ENCODE data around the gene MACROD2. TPM values are rescaled to one million over a fixed set of nuclear protein-coding genes. Genes with fewer than 3 reads are reported as not detected.

Gene MACROD2
- total RNA-seq, 4 donors from 2014 or later = 4.6 to 33.0 (median 8.3) TPM

GRCh38 chr20:16066571-16066970 lies 2071.3 kb downstream of the MACROD2 start:
- DNase-seq = no peak
- TF ChIP-seq EP300 (IDR thresholded peaks at IDR 0.05; ENCODE audit: low read depth) (no peak), POLR2AphosphoS5 (IDR thresholded peaks at IDR 0.05) (no peak), POLR2A (IDR thresholded peaks at IDR 0.05) (no peak), CTCF (IDR thresholded peaks at IDR 0.05) (no peak)
- H3K36me3 ChIP-seq = no peaks in the 10 kb centered on the region
- H3K4me1 ChIP-seq = no peaks in the 10 kb centered on the region
- intact Hi-C loops (cut with DNase I; ENCODE audit: low total_unique reads) (no loop called here), in situ Hi-C loops (cut with MboI; ENCODE audit: low pct_ligation_motif_present in 1 of 4, low pct_unique_long_range_greater_than_20kb in 1 of 4, low sequenced_read_pairs in 3 of 4) (no loop called here)
- 63% methylated on average over 5 of the region's 5 CpGs; no CpG with 5 or more reads in 1 of the 2 donors for WGBS, 2 donors (ENCODE audit: low coverage in 1 of 2)
- H3K4me3 ChIP-seq = no peak overlapping the region
- H3K9me3 ChIP-seq = no peaks in the 10 kb centered on the region
- no peaks in the 10 kb centered on the region for H3K27me3 ChIP-seq
- no peak overlapping the region for H3K27ac ChIP-seq

GRCh38 chr20:16069389-16070010 lies 2074.2 kb downstream of the MACROD2 start:
- no peak for TF ChIP-seq EP300 (IDR thresholded peaks at IDR 0.05; ENCODE audit: low read depth)
- no peak for TF ChIP-seq CTCF (IDR thresholded peaks at IDR 0.05)
- no peak for TF ChIP-seq POLR2AphosphoS5 (IDR thresholded peaks at IDR 0.05)
- no peak for TF ChIP-seq POLR2A (IDR thresholded peaks at IDR 0.05)
- H3K4me3 ChIP-seq = no peak overlapping the region
- H3K9me3 ChIP-seq = no peaks in the 10 kb centered on the region
- WGBS, 2 donors (ENCODE audit: low coverage in 1 of 2) = 90% methylated on average over 1 of the region's 1 CpG
- intact Hi-C loops (cut with DNase I; ENCODE audit: low total_unique reads) (no loop called here), in situ Hi-C loops (cut with MboI; ENCODE audit: low pct_ligation_motif_present in 1 of 4, low pct_unique_long_range_greater_than_20kb in 1 of 4, low sequenced_read_pairs in 3 of 4) (no loop called here)
- DNase-seq = no peak
- H3K36me3 ChIP-seq = no peaks in the 10 kb centered on the region
- no peaks in the 10 kb centered on the region for H3K27me3 ChIP-seq
- no peak overlapping the region for H3K27ac ChIP-seq
- H3K4me1 ChIP-seq = no peaks in the 10 kb centered on the region

GRCh38 chr20:16072220-16072619 lies 2076.9 kb downstream of the MACROD2 start:
- Histone ChIP-seq H3K4me3 (no peak overlapping the region), H3K36me3 (no peaks in the 10 kb centered on the region), H3K4me1 (no peaks in the 10 kb centered on the region), H3K9me3 (no peaks in the 10 kb centered on the region), H3K27me3 (no peaks in the 10 kb centered on the region), H3K27ac (no peak overlapping the region)
- in situ Hi-C loops (cut with MboI; ENCODE audit: low pct_ligation_motif_present in 1 of 4, low pct_unique_long_range_greater_than_20kb in 1 of 4, low sequenced_read_pairs in 3 of 4) = no loop called here
- no peak for DNase-seq
- 70% methylated on average over 1 of the region's 1 CpG; no CpG with 5 or more reads in 1 of the 2 donors for WGBS, 2 donors (ENCODE audit: low coverage in 1 of 2)
- intact Hi-C loops (cut with DNase I; ENCODE audit: low total_unique reads) = loop anchor here (1.0 kb wide), 1 partner anchor 8 kb away; no protein-coding TSS in a partner anchor
- TF ChIP-seq CTCF (IDR thresholded peaks at IDR 0.05) (no peak), POLR2AphosphoS5 (IDR thresholded peaks at IDR 0.05) (no peak)

- no peaks in the 10 kb centered on the region for H3K27me3 ChIP-seq
- WGBS, 2 donors (ENCODE audit: low coverage in 1 of 2) = 46 to 52% methylated on average over 2 of the region's 2 CpGs
- intact Hi-C loops (cut with DNase I; ENCODE audit: low total_unique reads) = no loop called here
- peaks cover 0 to 5% (median 0%) of the 10 kb centered on the region in 4 donors for H3K4me1 ChIP-seq
- no peak overlapping the region for H3K4me3 ChIP-seq
- in situ Hi-C loops (cut with MboI; ENCODE audit: low pct_ligation_motif_present in 1 of 4, low pct_unique_long_range_greater_than_20kb in 1 of 4, low sequenced_read_pairs in 3 of 4) = no loop called here
- no peaks in the 10 kb centered on the region for H3K9me3 ChIP-seq
- no peaks in the 10 kb centered on the region for H3K36me3 ChIP-seq
- no peak overlapping the region for H3K27ac ChIP-seq
- DNase-seq = no peak
- TF ChIP-seq POLR2A (IDR thresholded peaks at IDR 0.05) = no peak
- no peak for TF ChIP-seq POLR2AphosphoS5 (IDR thresholded peaks at IDR 0.05)
- TF ChIP-seq CTCF (IDR thresholded peaks at IDR 0.05) = no peak
- TF ChIP-seq EP300 (IDR thresholded peaks at IDR 0.05; ENCODE audit: low read depth) = no peak
These were observed 2083.0 kb downstream of the MACROD2 start for GRCh38 chr20:16078172-16078898.
